HS-27A (cell line): Measurements from ENCODE around the gene C1orf216.
A peak's percentile ranks its signal among the peaks of the same experiment; 100 is the strongest.
"Not testable (repeated sequence)": the region's sequence is repeated elsewhere in the genome, so short reads cannot be mapped to it uniquely, and the experiment has no call there.

Experiments
- DNase-seq: peaks from one replicate; pipeline ENCODE4 v3.0.0-alpha.2; 2012; ENCODE audit warnings: low read depth, missing footprints

C1orf216 gene

GRCh38 chr1:35718492-35719336 lies at the start of gene C1orf216:
Gene C1orf216, minus strand, starts transcription at chr1:35718884. Its CDS starts 2,563 bp downstream, at chr1:35716321.
- peak; percentile 60 for DNase-seq

- DNase-seq, result no peak
Measured at GRCh38 chr1:35764283-35764682, 45.6 kb upstream of the C1orf216 start.

- DNase-seq, result no peak
Measured at GRCh38 chr1:35763201-35763600, 44.5 kb upstream of the C1orf216 start.

- DNase-seq, result no peak
Measured at GRCh38 chr1:35762141-35762540, 43.5 kb upstream of the C1orf216 start.

GRCh38 chr1:35756064-35756463 lies 37.4 kb upstream of the C1orf216 start:
- DNase-seq, result no peak

- no peak for DNase-seq
Measured at GRCh38 chr1:35753626-35754260, 35.1 kb upstream of the C1orf216 start.

- DNase-seq, result no peak
Measured at GRCh38 chr1:35748326-35748725, 29.6 kb upstream of the C1orf216 start.

GRCh38 chr1:35745124-35745730 lies 26.5 kb upstream of the C1orf216 start:
- no peak for DNase-seq

- no peak for DNase-seq
Measured at GRCh38 chr1:35737120-35737519, 18.4 kb upstream of the C1orf216 start.

- DNase-seq, result no peak
Measured at GRCh38 chr1:35727434-35728040, 8.9 kb upstream of the C1orf216 start.

- no peak for DNase-seq
Measured at GRCh38 chr1:35726450-35727433, 8.1 kb upstream of the C1orf216 start.

GRCh38 chr1:35725596-35725995 lies 6.9 kb upstream of the C1orf216 start:
- DNase-seq, result no peak

- DNase-seq, result peak; percentile 41
Measured at GRCh38 chr1:35717911-35718476, 690 bp downstream of the C1orf216 start.

GRCh38 chr1:35715568-35716002 lies 3.1 kb downstream of the C1orf216 start:
- DNase-seq, result peak; percentile 27

- no peak for DNase-seq
Measured at GRCh38 chr1:35714921-35715567, 3.6 kb downstream of the C1orf216 start.

GRCh38 chr1:35711098-35711497 lies 7.6 kb downstream of the C1orf216 start:
- DNase-seq, result not testable (repeated sequence)

- no peak for DNase-seq
Measured at GRCh38 chr1:35708952-35709351, 9.7 kb downstream of the C1orf216 start.

- DNase-seq, result no peak
Measured at GRCh38 chr1:35708441-35708921, 10.2 kb downstream of the C1orf216 start.

GRCh38 chr1:35707601-35708440 lies 10.9 kb downstream of the C1orf216 start:
- no peak for DNase-seq
